ENCODE results near the gene OVOL3.
"Not testable (repeated sequence)": the region's sequence is repeated elsewhere in the genome, so short reads cannot be mapped to it uniquely, and the experiment has no call there.

OVOL3 gene

GRCh38 chr19:36101550-36102327 lies 9.2 kb upstream of the OVOL3 start:
- no peak for DNase-seq

- DNase-seq: no peak
These were observed 7.8 kb upstream of the OVOL3 start for GRCh38 chr19:36103040-36103626.

DNA sequence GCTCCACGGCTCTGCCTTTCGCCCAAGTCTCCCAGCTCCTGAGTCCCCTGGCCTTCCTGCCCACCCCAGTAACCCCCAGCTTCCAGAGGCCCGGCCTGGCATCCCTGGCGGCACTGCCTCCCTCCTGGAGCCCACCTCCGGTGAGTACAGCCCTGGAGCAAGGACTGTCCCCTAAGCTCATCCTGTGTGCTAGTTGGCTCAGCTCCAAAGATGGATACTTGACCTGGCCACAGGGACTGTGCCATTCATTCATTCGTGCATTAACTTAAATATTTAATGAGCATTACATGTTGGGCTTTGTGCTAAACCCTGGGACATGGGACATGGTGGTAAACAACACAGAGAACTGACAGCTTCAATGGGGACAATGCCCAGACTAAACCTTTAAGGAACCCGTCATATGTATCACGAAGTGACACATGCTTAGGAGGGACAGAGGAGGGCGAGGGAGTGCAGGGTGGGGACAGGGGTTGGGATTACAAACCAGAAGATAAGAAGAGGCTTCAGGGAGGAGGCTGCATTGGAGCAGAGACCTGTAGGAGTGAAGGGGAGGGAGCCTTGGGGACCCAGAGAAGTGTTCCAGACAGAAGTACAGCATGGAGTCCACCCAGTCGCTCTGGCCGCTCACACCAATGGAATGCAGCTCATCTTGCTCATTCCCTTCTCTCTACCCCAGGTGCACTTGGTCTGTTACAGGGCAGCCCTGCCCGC lies 6.9 kb upstream of the OVOL3 start:
- DNase-seq: no peak

GRCh38 chr19:36106441-36106840 lies 4.5 kb upstream of the OVOL3 start:
- no peak for DNase-seq

DNA sequence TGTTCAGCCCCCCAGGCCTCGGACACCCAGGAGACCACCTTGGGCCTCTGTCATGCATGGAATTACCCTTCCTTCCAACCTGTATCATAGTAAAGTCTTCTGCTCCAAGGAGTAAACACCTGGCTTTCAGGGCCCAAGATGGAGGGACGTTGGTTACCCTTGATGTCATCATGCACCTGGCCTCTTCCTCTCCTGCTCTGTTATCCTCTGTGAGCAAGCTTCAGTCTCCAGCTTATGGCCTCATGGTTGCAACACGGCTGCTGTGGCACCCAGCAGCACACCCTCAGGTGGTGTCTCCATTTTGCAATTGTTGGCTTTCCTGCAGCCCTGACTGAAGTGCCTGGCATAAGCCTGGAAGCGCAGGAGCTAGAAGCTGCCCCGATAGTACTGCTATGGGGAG lies 4.0 kb upstream of the OVOL3 start:
- no peak for DNase-seq

- no peak for DNase-seq
These were observed 2.3 kb upstream of the OVOL3 start for GRCh38 chr19:36108684-36109083.

- DNase-seq: no peak
These were observed 227 bp downstream of the OVOL3 start for GRCh38 chr19:36111200-36111539.

DNA sequence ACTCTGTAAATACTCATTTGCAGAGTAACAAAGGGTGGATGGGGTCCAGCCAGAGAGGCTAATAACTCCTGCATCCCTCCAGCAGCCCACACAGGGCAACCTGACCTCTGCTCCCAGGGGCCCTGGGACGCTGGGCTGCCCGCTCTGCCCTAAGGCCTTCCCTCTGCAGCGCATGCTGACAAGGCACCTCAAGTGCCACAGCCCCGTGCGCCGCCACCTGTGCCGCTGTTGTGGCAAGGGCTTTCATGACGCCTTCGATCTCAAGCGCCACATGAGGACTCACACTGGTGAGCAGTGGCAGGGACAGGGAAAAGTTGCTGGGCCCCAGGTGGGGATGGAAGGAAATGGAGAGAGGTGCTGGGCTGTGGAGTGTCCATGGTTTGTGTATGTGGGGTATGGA lies 1.7 kb downstream of the OVOL3 start:
- no peak for DNase-seq

GRCh38 chr19:36113425-36113824 lies 2.5 kb downstream of the OVOL3 start:
- DNase-seq: no peak

DNA sequence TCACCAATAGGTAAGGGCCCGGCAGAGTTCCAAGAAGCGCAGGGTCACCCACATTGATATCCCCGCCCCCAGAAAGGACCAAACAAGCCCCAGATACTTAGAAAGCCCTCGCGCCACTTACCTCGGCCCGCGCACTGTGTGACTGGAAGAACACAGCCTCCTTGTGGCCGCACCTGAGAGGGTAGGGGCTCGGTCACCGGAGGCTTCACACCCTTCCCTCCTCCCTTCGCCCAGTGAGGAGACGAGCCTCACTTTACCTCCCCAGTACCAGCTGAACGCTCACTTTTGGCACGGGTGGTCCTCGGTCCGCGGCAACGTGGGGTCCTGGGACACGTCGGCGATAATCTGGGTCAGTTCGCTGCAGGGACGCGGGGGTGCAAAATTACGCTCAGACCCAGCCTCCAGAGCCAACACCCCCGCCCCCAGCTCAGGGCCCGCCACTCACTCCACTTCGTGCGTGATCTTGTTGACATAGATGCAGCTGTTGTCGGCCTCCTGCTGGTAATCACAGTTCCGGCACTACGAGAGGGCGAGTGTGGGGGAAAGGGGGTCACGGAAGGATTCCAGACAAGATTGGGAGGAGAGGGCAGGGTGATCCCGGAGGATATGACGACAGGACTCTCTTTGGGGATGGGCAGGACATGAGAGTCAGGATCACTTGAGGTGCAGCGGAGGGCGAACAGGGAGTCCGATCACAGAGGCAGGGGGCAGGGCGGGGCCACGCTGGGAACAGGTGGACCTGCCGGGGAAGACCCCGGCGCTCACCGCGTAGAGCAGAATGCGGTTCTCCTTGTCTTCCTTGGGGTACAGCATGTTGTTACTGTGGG lies 3.2 kb downstream of the OVOL3 start:
- no peak for DNase-seq

DNA sequence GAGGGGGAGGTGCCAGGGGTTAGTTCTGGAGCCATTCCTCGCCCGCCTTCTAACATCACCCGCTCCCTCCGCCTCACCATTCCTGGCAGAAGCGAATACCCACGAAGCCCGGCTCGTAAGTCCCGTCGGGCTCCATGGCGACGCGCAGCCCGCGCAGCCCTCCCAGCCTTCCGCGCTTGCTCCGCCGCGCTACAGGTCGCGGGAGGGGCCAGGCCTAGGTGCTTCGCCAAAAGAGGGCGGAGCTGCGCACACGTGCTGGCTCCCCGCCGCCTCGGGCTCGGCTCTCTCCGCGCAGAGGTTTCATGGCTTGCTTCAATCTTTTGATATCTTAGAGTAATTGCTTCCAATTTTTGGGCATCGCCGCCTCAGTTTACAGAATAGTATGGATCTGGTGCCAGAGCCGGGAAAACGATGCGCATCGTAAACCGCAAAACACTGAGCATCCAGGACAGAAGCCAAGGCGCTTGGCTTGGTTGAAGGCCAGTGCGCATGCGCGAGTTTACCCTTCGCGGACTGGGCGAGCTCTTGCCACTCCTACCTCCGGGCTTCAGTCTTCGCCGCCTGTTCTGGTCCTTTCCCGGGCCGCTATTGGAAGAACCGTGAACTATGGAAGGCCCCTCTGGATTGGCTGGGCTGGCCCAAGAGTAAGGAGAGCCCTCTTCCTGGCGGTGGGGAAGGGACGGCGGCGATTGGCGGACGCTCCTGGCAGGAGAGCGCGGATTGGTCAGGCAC lies 3.9 kb downstream of the OVOL3 start, which contains the start of gene POLR2I:
TSS of gene POLR2I (minus strand) at position 155 of the 732 bp plus-strand sequence. CDS start at position 136, 19 bp downstream.
- DNase-seq: peak; percentile 99

GRCh38 chr19:36115453-36116343 lies 4.8 kb downstream of the OVOL3 start, which contains the start of gene TBCB:
Gene TBCB (plus strand): TSS chr19:36115468. CDS start chr19:36115561, 93 bp downstream.
- DNase-seq: peak; percentile 79

DNA sequence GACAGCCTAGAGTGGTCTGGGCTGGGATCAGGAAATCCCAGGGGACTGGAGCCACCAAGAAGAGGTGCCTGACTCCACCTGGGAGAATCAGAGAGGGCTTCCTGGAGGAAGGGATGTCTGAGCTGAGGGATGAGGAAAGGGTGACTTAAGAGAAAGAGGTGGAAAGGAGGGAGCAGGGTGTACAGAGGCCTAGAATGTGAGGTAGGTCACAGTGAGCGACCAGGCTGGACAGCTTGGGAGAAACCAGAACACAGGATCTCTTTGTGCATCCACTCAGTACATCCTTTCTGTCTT lies 5.3 kb downstream of the OVOL3 start:
- no peak for DNase-seq

GRCh38 chr19:36120092-36120983 lies 9.4 kb downstream of the OVOL3 start:
- no peak for DNase-seq

DNA sequence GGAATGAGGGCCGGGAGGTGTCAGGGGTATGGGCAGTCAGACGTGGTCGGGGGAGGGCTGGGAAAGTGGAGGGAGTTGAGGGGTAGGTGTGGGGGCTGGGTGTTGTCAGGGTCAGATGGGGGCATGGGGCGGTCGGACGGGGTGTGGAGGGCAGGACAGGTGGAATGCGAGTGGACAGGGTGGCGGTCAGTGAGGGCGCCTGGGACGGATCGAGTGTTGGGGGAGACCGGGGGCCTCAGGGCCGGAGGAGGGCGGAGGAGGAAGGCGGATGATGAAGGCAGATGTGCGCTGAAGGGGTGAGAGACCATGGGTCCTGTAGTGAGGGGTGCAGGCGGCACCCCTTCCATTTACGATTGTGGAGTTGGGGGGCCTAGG lies 10.0 kb downstream of the OVOL3 start:
- DNase-seq: no peak

DNA sequence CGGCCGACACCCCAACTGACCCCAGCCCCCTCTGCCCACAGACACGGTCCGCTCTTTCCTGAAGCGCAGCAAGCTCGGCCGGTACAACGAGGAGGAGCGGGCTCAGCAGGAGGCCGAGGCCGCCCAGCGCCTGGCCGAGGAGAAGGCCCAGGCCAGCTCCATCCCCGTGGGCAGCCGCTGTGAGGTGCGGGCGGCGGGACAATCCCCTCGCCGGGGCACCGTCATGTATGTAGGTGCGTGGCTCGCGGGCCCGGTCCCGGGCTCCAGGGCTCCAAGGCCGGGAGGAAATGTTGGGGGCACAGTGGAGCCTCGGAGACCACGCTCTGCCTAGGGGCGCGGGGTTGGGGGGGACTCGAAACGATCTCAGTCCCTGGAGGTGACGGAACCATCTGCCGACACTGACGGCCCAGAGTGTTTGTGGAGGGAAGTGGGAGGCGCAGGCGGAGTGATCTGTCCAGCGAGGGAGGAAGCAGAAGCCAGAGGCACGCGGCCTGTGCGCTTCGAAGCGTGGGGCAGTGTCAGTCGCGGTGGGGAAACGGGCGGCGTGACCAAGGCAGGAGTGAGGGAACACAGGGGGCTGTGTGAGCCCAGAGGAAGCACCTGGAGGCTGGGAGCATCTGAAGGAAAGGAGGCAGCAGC lies 10.7 kb downstream of the OVOL3 start:
- DNase-seq: no peak

DNA sequence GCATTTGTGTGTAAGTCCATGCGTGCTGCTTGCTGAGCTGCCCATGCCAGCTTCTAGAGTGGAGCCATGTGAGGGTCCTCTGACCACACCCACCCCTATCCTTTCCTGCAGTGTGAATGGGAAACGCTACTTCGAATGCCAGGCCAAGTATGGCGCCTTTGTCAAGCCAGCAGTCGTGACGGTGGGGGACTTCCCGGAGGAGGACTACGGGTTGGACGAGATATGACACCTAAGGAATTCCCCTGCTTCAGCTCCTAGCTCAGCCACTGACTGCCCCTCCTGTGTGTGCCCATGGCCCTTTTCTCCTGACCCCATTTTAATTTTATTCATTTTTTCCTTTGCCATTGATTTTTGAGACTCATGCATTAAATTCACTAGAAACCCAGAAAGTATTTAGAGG lies 14.6 kb downstream of the OVOL3 start:
- DNase-seq: no peak

- no peak for DNase-seq
These were observed 17.4 kb downstream of the OVOL3 start for GRCh38 chr19:36128392-36128736.

DNA sequence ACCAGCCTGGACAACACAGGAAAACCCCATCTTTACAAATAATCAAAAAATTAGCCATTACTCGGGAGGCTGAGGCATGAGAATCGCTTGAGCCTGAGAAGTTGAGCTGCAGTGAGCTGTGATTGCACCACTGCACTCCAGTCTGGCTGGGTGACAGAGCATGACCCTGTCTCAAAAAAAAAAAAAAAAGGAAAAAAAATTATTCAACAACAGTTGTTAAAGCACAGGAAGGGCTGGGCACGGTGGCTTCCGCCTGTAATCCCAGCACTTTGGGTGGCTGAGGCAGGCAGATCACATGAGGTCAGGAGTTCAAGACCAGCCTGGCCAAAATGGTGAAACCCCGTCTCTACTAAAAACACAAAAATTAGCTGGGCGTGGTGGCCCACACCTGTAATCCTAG lies 20.3 kb downstream of the OVOL3 start:
- not testable (repeated sequence) for DNase-seq

DNA sequence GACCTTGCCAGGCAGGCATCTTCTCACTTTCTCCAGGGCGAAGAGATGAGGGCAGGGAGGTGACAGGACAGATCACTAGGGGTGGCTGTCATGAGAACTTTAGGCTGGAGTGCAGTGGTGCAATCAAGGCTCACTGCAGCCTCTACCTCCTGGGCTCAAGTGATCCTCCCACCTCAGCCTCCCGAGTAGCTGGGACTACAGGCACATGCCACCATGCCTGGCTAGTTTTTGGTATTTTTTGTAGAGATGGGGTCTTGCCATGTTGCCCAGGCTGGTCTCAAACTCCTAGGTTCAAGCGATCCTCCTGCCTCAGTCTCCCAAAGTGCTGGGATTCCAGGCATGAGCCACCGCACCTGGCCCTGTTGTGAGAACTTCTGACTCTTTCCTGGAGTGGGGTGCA lies 23.9 kb downstream of the OVOL3 start:
- not testable (repeated sequence) for DNase-seq
